ENCODE data around the gene TGFB3.

Gene TGFB3

GRCh38 chr14:75984674-75985073 is 2.9 kb upstream of the TGFB3 start:
- TF ChIP-seq CTCF (IDR thresholded peaks at IDR 0.05; ENCODE audit: insufficient read depth, low read length, missing control alignments), result no peak
- DNase-seq (ENCODE audit: low read depth, low spot score), result no peak
- no peak overlapping the region for H3K4me3 ChIP-seq (ENCODE audit: low read depth, low read length)
- ChIA-PET CTCF (interaction anchor here (1.0 to 20.2 kb wide), 8 partner anchors 10 to 403 kb away, joined by 3 to 715 read pairs (median 31); partner anchors contain the start of gene ERG28), POLR2A (no interaction called here)

GRCh38 chr14:75983019-75983358 is 1.2 kb upstream of the TGFB3 start:
- CTCF ChIA-PET, result interaction anchor here (0.7 to 20.2 kb wide), 38 partner anchors 8 to 405 kb away, joined by 3 to 715 read pairs (median 6); partner anchors contain the start of gene FLVCR2
- POLR2A ChIA-PET, result interaction anchor here (1.2 to 1.8 kb wide), 3 partner anchors 162 to 274 kb away, joined by 3 to 7 read pairs (median 7); no protein-coding TSS in a partner anchor
- DNase-seq (ENCODE audit: low read depth, low spot score), result no peak
- peak overlapping the region; percentile 66 for H3K4me3 ChIP-seq (ENCODE audit: low read depth, low read length)
- TF ChIP-seq CTCF (IDR thresholded peaks at IDR 0.05; ENCODE audit: insufficient read depth, low read length, missing control alignments), result no peak

GRCh38 chr14:75982266-75983018 is 647 bp upstream of the TGFB3 start:
- POLR2A ChIA-PET, result interaction anchor here (0.7 to 1.8 kb wide), 4 partner anchors 161 to 274 kb away, joined by 3 to 7 read pairs (median 5); no protein-coding TSS in a partner anchor
- no peak for DNase-seq (ENCODE audit: low read depth, low spot score)
- CTCF ChIA-PET, result interaction anchor here (0.7 to 20.2 kb wide), 43 partner anchors 9 to 406 kb away, joined by 3 to 715 read pairs (median 5); partner anchors contain the start of gene FLVCR2
- peak overlapping the region; percentile 66 for H3K4me3 ChIP-seq (ENCODE audit: low read depth, low read length)
- TF ChIP-seq CTCF (IDR thresholded peaks at IDR 0.05; ENCODE audit: insufficient read depth, low read length, missing control alignments), result peak; percentile 84

- ChIA-PET POLR2A (interaction anchor here (0.8 kb wide), 1 partner anchor 270 kb away, joined by 4 read pairs; no protein-coding TSS in a partner anchor), CTCF (interaction anchor here (0.7 to 20.2 kb wide), 13 partner anchors 8 to 278 kb away, joined by 3 to 715 read pairs (median 15); no protein-coding TSS in a partner anchor)
- TF ChIP-seq CTCF (IDR thresholded peaks at IDR 0.05; ENCODE audit: insufficient read depth, low read length, missing control alignments), result no peak
- no peak for DNase-seq (ENCODE audit: low read depth, low spot score)
- H3K4me3 ChIP-seq (ENCODE audit: low read depth, low read length), result 0 out of 2 replicates have a peak overlapping the region, but pooled peaks have one; percentile 12
Observed at GRCh38 chr14:75980856-75981255, 939 bp downstream of the TGFB3 start.

- TF ChIP-seq CTCF (IDR thresholded peaks at IDR 0.05; ENCODE audit: insufficient read depth, low read length, missing control alignments), result no peak
- H3K4me3 ChIP-seq (ENCODE audit: low read depth, low read length), result peak overlapping the region; percentile 18
- ChIA-PET CTCF (interaction anchor here (0.6 to 20.2 kb wide), 28 partner anchors 10 to 329 kb away, joined by 3 to 715 read pairs (median 4); no protein-coding TSS in a partner anchor), POLR2A (interaction anchor here (0.8 kb wide), 1 partner anchor 269 kb away, joined by 4 read pairs; no protein-coding TSS in a partner anchor)
- DNase-seq (ENCODE audit: low read depth, low spot score), result no peak
Observed at GRCh38 chr14:75979648-75980565, 1.9 kb downstream of the TGFB3 start.

All from AG04449 (cell line).